MM.1S (cell line): ENCODE data around the gene IFITM5.

Experiments used
- EZH2 ChIP-seq: fragments of 300-600 bp; sonication (generic); optimal IDR thresholded peaks from 2 replicates; pipeline ENCODE3; 2017; ENCODE audit warnings: low read depth, mild to moderate bottlenecking, antibody characterized with exemption, low read length, mixed read lengths
- EZH2phosphoT487 ChIP-seq: fragments of 300-600 bp; sonication (generic); IDR thresholded peaks from 2 replicates; pipeline ENCODE4 v1.6.1; 2018; ENCODE audit warnings: antibody characterized with exemption, low read length
- TF ChIP-seq, protein P1 (sequence below): fragments of 300-600 bp; sonication (generic); IDR thresholded peaks from 2 replicates; pipeline ENCODE4 v1.5.1; 2016; ENCODE audit warnings: antibody characterized with exemption, low read length, mixed read lengths

- TF ChIP-seq, protein P1, sequence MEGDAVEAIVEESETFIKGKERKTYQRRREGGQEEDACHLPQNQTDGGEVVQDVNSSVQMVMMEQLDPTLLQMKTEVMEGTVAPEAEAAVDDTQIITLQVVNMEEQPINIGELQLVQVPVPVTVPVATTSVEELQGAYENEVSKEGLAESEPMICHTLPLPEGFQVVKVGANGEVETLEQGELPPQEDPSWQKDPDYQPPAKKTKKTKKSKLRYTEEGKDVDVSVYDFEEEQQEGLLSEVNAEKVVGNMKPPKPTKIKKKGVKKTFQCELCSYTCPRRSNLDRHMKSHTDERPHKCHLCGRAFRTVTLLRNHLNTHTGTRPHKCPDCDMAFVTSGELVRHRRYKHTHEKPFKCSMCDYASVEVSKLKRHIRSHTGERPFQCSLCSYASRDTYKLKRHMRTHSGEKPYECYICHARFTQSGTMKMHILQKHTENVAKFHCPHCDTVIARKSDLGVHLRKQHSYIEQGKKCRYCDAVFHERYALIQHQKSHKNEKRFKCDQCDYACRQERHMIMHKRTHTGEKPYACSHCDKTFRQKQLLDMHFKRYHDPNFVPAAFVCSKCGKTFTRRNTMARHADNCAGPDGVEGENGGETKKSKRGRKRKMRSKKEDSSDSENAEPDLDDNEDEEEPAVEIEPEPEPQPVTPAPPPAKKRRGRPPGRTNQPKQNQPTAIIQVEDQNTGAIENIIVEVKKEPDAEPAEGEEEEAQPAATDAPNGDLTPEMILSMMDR, result no peak
- TF ChIP-seq EZH2 (no peak), EZH2phosphoT487 (no peak)
Observed at GRCh38 chr11:256952-257737, 42.2 kb downstream of the IFITM5 start.
